ENCODE data around the gene SPTB.

SPTB gene

DNA sequence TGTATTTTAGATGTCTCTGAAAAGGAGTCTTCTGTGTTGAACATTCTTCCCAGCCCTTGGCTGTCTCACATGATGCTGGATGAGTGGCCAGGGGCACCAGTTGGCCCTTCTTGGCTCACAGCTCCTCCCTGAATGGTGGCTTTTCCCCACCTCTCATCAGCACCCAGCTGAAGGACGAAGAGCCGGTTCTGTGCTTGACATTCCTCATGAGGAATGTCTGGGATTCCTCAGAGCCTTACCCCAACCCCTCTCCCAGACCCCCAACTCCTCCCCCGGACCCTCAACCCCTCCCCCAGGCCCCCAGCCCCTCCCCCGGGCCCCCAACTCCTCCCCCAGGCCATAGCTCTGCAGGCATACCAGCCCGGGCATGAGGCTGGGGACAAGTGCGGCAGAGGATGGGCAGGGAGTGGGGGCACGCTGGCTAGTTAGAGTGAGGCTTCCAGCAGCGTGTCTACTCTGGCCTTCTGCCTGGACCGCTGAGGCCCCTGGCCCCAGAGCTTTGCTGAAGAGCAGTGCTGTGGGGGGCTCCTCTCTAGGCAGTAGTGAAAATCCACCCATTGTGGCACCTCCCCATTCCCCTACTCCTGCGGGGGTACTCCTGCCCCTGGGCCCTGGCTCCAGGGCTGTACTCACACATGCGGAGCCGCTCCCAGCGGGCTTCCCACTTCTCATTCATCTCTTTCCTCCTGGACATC, 111.2 kb downstream of the SPTB start:
- H3K4me3 ChIP-seq (ENCODE audit: low read length) = no peak overlapping the region
- TF ChIP-seq, protein P1, sequence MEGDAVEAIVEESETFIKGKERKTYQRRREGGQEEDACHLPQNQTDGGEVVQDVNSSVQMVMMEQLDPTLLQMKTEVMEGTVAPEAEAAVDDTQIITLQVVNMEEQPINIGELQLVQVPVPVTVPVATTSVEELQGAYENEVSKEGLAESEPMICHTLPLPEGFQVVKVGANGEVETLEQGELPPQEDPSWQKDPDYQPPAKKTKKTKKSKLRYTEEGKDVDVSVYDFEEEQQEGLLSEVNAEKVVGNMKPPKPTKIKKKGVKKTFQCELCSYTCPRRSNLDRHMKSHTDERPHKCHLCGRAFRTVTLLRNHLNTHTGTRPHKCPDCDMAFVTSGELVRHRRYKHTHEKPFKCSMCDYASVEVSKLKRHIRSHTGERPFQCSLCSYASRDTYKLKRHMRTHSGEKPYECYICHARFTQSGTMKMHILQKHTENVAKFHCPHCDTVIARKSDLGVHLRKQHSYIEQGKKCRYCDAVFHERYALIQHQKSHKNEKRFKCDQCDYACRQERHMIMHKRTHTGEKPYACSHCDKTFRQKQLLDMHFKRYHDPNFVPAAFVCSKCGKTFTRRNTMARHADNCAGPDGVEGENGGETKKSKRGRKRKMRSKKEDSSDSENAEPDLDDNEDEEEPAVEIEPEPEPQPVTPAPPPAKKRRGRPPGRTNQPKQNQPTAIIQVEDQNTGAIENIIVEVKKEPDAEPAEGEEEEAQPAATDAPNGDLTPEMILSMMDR (conservative IDR thresholded peaks at IDR 0.05; ENCODE audit: low read length) = no peak
- DNase-seq (ENCODE audit: low read depth) = no peak

DNA sequence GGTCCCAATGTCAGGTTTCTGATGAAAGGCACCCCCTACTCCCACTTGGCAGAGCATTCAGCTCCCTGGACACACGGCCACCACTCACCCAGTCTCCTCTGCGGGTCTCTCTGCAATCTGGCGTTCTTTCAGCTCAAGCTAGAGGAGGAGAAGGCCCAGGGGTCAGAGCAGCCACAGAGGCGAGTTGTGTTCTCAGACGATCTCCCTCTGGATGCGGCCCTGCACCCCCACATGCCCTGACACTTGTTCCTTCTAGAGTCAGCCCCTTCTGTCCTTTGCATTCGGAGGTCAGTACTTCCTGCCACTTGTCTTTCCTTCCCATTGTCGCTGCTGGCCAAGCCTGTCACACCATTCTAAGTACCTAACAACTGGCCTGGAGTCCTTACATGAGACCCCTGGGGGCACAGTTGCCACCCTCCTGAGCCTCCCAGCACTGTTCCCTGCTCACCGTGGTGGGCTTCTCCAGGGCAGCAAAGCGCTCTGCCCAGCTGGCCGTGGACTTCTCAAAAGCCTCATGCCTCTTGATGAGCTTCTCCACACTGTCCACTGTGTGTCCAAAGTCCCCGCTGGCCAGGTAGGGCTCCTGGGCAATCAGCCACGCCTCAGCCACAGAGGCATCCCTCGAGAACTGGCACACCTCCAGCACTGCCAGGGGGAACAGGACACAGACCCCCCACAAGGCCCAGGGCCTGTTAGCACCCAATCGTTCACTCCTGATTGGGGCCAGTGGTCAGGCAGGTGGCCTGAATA, 112.3 kb downstream of the SPTB start:
- no peak overlapping the region for H3K4me3 ChIP-seq (ENCODE audit: low read length)
- no peak for DNase-seq (ENCODE audit: low read depth)
- TF ChIP-seq, protein P1 (conservative IDR thresholded peaks at IDR 0.05; ENCODE audit: low read length) = no peak

DNA sequence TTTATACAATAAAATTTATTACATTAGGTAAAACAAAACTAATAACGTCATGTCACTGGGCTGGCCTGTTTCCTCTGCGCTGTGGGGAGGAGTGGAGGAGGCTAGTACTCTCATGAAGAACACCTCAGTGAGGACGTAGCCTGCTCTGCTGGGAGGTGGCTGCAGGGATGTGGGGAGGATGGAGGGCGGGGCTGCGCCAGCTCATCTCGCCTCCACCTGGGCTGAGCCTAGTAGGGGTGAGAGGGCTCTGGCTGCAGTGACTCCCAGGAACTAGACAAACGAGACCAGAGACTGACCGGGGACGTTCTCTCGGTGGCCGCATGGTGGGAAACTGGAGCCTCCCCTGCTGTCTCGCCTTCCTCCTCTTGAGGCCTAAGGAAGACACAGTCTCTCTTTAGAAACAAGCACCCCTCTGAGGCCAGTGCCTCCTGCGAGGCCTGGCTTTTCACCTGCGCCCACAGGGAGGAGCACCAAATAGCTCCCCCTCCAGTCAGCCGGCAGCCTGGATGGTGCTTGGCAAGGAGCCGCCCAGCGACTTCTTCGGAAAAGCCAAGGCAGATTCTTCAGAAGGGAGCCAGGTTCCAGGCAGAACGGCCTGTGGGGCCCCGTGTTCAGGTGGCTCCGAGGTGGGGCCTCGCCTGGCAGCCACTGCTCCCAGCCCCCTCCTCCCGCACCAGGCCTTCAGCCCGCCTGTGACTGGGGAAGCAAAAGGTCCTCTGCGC, 113.1 kb downstream of the SPTB start:
- H3K4me3 ChIP-seq (ENCODE audit: low read length) = no peak overlapping the region
- no peak for DNase-seq (ENCODE audit: low read depth)
- TF ChIP-seq, protein P1 (conservative IDR thresholded peaks at IDR 0.05; ENCODE audit: low read length) = no peak

DNA sequence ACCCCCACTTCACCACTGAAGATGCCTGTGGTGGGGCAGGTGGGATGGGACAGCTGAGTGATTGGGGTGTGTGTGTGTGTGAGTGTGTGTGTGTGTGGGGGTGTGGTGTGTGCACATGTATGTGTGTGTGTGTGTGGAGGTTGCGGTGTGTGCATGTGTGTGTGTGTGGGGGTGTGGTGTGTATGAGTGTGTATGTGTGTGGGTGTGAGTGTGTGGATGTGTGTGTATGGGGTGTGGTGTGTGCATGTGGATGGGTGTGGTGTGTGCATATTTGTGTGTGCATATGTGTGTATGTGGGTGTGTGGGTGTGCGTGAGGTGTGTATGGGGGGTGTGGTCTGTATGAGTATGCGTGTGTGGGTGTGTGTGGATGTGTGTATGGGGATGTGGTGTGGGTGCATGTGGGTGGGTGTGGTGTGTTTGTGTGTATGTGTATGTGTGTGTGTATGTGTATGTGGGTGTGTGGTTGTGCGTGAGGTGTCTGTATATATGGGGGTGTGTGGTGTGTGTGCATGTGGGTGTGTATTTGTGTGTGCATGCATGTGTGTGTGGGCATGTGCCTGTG, 113.9 kb downstream of the SPTB start:
- TF ChIP-seq, protein P1 (conservative IDR thresholded peaks at IDR 0.05; ENCODE audit: low read length) = no peak

DNA sequence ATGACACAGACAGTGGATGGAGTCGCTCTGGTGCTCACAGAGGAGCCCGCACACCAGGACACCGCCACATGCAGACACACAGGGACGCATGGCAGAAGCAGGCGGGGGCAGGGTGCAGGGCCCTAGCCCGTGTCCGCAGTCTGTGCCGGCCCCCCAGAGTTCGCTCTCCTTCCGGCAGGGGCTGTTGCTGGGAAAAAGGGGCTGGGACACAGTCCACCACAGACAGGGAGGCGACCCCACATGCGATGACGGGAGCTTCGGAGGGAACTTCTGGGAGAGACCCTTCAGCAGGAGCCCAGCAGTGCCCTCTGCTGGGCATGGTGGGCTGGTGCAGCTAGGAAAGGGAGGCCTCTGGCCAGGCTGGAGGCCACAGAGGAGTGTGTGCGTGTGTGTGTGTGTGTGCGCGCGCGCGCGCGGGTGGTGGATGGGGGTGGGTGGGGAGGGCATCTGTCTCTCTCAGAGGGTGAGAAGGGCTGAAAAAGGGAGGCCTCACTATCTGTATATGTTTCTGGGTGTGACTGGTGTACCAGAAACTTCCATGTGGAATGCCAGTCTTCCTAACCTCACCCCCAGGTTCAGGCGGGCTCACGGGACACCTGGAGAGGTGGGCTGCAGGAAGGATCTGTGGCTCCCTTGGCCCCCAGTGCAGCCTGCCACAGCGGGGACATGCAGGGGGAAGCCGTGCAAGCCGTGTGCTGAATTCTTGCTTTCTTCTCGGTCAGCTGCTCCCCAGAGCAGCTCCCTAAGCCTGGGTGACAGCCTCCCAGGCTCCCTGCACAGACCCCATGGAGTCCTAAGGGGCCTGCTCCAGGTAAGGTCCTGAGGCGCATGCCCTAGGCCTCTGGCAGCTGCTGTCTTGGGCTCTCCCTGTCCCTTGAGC, 114.8 kb downstream of the SPTB start:
- peak overlapping the region; percentile 44 for H3K4me3 ChIP-seq (ENCODE audit: low read length)
- DNase-seq (ENCODE audit: low read depth) = peak; percentile 73
- TF ChIP-seq, protein P1 (conservative IDR thresholded peaks at IDR 0.05; ENCODE audit: low read length) = peak; percentile 96

More for the DNA sequence above, 113.9 kb downstream of the SPTB start:
- no peak for DNase-seq (ENCODE audit: low read depth)
- no peak overlapping the region for H3K4me3 ChIP-seq (ENCODE audit: low read length)
